GM23338 (cell line): Measurements from ENCODE around the gene TIMP3. TPM values are rescaled to one million over a fixed set of nuclear protein-coding genes. Genes with fewer than 3 reads are reported as not detected.

ENCODE experiments used
- ATAC-seq: fragments of 200-7000 bp; cut with Tn5 transposase; 3 replicates; pipeline ENCODE4 v1.9.1; 2020
- DNase-seq: peaks from one replicate; pipeline ENCODE4 v3.0.0-alpha.2; 2015; ENCODE audit warnings: low spot score
- H2AFZ ChIP-seq: fragments of 200-600 bp; sonication (generic); 2 replicates; pipeline ENCODE4 v1.8.0; 2016; ENCODE audit warnings: antibody characterized with exemption, mild to moderate bottlenecking, moderate library complexity
- H3F3A ChIP-seq: fragments of 200-600 bp; sonication (generic); replicated peaks from 2 replicates; pipeline ENCODE4 v1.8.0; 2017; ENCODE audit warnings: antibody characterized with exemption, mixed run types, low read depth
- H3K27ac ChIP-seq: fragments of 200-600 bp; sonication (generic); 2 replicates; pipeline ENCODE4 v1.6.1; 2016; ENCODE audit warnings: low read depth
- H3K27me3 ChIP-seq: fragments of 200-600 bp; sonication (generic); 2 replicates; pipeline ENCODE4 v1.8.0; 2016; ENCODE audit warnings: mild to moderate bottlenecking, mixed run types, moderate library complexity; ENCODE audit not compliant: insufficient read depth
- H3K36me3 ChIP-seq: fragments of 200-600 bp; sonication (generic); 2 replicates; pipeline ENCODE4 v1.8.0; 2016; ENCODE audit warnings: mild to moderate bottlenecking; ENCODE audit not compliant: insufficient read depth
- H3K4me1 ChIP-seq: fragments of 200-600 bp; sonication (generic); 2 replicates; pipeline ENCODE4 v1.8.0; 2016; ENCODE audit warnings: mild to moderate bottlenecking, moderate library complexity; ENCODE audit not compliant: insufficient read depth
- H3K4me2 ChIP-seq: fragments of 200-600 bp; sonication (generic); 2 replicates; pipeline ENCODE4 v1.7.1; 2017; ENCODE audit warnings: mixed run types
- H3K4me3 ChIP-seq: fragments of 200-600 bp; sonication (generic); 2 replicates; pipeline ENCODE4 v1.6.1; 2016; ENCODE audit warnings: mixed run types
- H3K79me2 ChIP-seq: fragments of 200-600 bp; sonication (generic); replicated peaks from 2 replicates; pipeline ENCODE4 v1.8.0; 2017; ENCODE audit warnings: mild to moderate bottlenecking; ENCODE audit not compliant: insufficient read depth
- H3K9me2 ChIP-seq: fragments of 200-600 bp; sonication (generic); 2 replicates; pipeline ENCODE4 v1.8.0; 2017; ENCODE audit not compliant: insufficient read depth
- H4K20me1 ChIP-seq: fragments of 200-600 bp; sonication (generic); replicated peaks from 2 replicates; pipeline ENCODE4 v1.8.0; 2017; ENCODE audit warnings: mild to moderate bottlenecking; ENCODE audit not compliant: insufficient read depth
- H3K27ac Mint-ChIP-seq: 2 replicates; pipeline ENCODE4 v1.8.0; 2020; ENCODE audit warnings: inconsistent platforms, mild to moderate bottlenecking, moderate library complexity, mixed read lengths
- H3K27me3 Mint-ChIP-seq: 3 replicates; pipeline ENCODE4 v1.8.0; 2022; ENCODE audit warnings: low read depth, mild to moderate bottlenecking, moderate library complexity, mixed read lengths, inconsistent platforms; ENCODE audit not compliant: insufficient read depth, poor library complexity
- H3K36me3 Mint-ChIP-seq: 3 replicates; pipeline ENCODE4 v1.8.0; 2021; ENCODE audit warnings: low read depth, mild to moderate bottlenecking, inconsistent platforms, moderate library complexity, mixed read lengths
- H3K4me1 Mint-ChIP-seq: 3 replicates; pipeline ENCODE4 v1.8.0; 2020; ENCODE audit warnings: mild to moderate bottlenecking, inconsistent platforms, mixed read lengths
- H3K4me3 Mint-ChIP-seq: 3 replicates; pipeline ENCODE4 v1.8.0; 2021; ENCODE audit warnings: moderate library complexity, mild to moderate bottlenecking, inconsistent platforms, mixed read lengths
- H3K9me3 Mint-ChIP-seq: 3 replicates; pipeline ENCODE4 v1.8.0; 2020; ENCODE audit warnings: moderate library complexity, mild to moderate bottlenecking, inconsistent platforms, mixed read lengths
- CREB1 ChIP-seq: fragments of 250-450 bp; sonication (Bioruptor Pico); IDR thresholded peaks from 2 replicates; pipeline ENCODE4 v1.5.0; 2020; ENCODE audit warnings: low read depth, mild to moderate bottlenecking, moderate library complexity
- EZH2phosphoT487 ChIP-seq: fragments of 200-600 bp; sonication (generic); IDR thresholded peaks from one replicate; pipeline ENCODE4 v1.8.1; 2018; ENCODE audit warnings: antibody characterized with exemption; ENCODE audit not compliant: unreplicated experiment
- JUNB ChIP-seq: IDR thresholded peaks from one replicate; pipeline ENCODE4 v1.6.1; 2016; ENCODE audit warnings: antibody characterized with exemption; ENCODE audit not compliant: unreplicated experiment
- NANOG ChIP-seq: IDR thresholded peaks from 2 replicates; pipeline ENCODE4 v1.6.1; 2016; ENCODE audit warnings: antibody characterized with exemption, borderline replicate concordance
- POLR2AphosphoS5 ChIP-seq: IDR thresholded peaks from 2 replicates; pipeline ENCODE4 v1.6.1; 2016; ENCODE audit warnings: antibody characterized with exemption, low read depth
- ZNF114 ChIP-seq: fragments of 250-450 bp; sonication (Bioruptor Pico); IDR thresholded peaks from 2 replicates; pipeline ENCODE4 v1.5.0; 2020; ENCODE audit warnings: mild to moderate bottlenecking, moderate library complexity
- ZNF331 ChIP-seq: fragments of 250-450 bp; sonication (Bioruptor Pico); IDR thresholded peaks from 2 replicates; pipeline ENCODE4 v1.5.0; 2020; ENCODE audit warnings: low read depth, mild to moderate bottlenecking, moderate library complexity
- polyA plus RNA-seq: library from polyadenylated mRNA; unstranded; fragments of >200 nt; fragmentation: Nextera tagmentation; extraction: Ambion mirVana; gene quantifications from 2 replicates; pipeline ENCODE4 v1.2.1, GENCODE V29; 2016
- total RNA-seq: library from RNA; depleted of rRNA; stranded (reverse); fragments of >200 nt; shearing (Covaris generic); gene quantifications from 2 replicates; pipeline ENCODE4 v1.2.3, GENCODE V29; 2014
- TF ChIP-seq, protein P1 (sequence below): IDR thresholded peaks from one replicate; pipeline ENCODE4 v1.6.1; 2018; ENCODE audit warnings: antibody characterized with exemption; ENCODE audit not compliant: unreplicated experiment
- TF ChIP-seq, protein P2 (sequence below), 2 experiments: fragments of 200-600 bp in 1 of 2; sonication (generic) in 1 of 2; conservative IDR thresholded peaks; 2 replicates each; pipeline versions ENCODE4 v1.5.1 to v1.6.1; 2016 to 2017; ENCODE audit warnings: antibody characterized with exemption in 2 of 2, low read depth in 2 of 2, mild to moderate bottlenecking in 2 of 2, moderate library complexity in 1 of 2
- TF ChIP-seq, protein P3 (sequence below): IDR thresholded peaks from 2 replicates; pipeline ENCODE4 v1.6.1; 2016; ENCODE audit warnings: antibody characterized with exemption
- TF ChIP-seq, protein P4 (sequence below): fragments of 250-450 bp; sonication (Bioruptor Pico); IDR thresholded peaks from 2 replicates; pipeline ENCODE4 v1.5.0; 2020; ENCODE audit warnings: mild to moderate bottlenecking, moderate library complexity

TIMP3 gene
- total and polyA plus RNA-seq, 2 experiments from 2014 or later, result 1.4 to 4.3 TPM

DNA sequence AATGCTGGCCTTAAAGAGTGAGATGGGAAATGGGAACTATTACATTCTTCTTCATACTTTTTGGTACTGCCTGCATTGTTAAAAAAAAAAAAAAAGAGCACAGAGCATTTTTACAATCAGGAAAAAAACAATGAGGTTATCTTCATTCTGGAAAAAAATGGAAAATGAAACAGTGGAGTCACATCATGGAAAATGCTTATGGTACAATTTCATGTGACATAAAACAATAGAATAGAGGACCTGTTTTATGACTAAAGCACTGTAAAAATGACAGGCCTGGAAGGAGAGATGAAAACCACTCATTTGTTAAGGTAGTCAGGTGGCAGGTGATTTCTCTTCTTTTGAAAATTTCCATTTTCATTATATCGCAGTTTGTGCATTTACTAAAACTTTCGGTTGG, 75.0 kb downstream of the TIMP3 start (continued):
- TF ChIP-seq, protein P1, sequence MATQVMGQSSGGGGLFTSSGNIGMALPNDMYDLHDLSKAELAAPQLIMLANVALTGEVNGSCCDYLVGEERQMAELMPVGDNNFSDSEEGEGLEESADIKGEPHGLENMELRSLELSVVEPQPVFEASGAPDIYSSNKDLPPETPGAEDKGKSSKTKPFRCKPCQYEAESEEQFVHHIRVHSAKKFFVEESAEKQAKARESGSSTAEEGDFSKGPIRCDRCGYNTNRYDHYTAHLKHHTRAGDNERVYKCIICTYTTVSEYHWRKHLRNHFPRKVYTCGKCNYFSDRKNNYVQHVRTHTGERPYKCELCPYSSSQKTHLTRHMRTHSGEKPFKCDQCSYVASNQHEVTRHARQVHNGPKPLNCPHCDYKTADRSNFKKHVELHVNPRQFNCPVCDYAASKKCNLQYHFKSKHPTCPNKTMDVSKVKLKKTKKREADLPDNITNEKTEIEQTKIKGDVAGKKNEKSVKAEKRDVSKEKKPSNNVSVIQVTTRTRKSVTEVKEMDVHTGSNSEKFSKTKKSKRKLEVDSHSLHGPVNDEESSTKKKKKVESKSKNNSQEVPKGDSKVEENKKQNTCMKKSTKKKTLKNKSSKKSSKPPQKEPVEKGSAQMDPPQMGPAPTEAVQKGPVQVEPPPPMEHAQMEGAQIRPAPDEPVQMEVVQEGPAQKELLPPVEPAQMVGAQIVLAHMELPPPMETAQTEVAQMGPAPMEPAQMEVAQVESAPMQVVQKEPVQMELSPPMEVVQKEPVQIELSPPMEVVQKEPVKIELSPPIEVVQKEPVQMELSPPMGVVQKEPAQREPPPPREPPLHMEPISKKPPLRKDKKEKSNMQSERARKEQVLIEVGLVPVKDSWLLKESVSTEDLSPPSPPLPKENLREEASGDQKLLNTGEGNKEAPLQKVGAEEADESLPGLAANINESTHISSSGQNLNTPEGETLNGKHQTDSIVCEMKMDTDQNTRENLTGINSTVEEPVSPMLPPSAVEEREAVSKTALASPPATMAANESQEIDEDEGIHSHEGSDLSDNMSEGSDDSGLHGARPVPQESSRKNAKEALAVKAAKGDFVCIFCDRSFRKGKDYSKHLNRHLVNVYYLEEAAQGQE, result no peak
- TF ChIP-seq POLR2AphosphoS5 (no peak), ZNF331 (no peak), JUNB (no peak)
- TF ChIP-seq, protein P2, sequence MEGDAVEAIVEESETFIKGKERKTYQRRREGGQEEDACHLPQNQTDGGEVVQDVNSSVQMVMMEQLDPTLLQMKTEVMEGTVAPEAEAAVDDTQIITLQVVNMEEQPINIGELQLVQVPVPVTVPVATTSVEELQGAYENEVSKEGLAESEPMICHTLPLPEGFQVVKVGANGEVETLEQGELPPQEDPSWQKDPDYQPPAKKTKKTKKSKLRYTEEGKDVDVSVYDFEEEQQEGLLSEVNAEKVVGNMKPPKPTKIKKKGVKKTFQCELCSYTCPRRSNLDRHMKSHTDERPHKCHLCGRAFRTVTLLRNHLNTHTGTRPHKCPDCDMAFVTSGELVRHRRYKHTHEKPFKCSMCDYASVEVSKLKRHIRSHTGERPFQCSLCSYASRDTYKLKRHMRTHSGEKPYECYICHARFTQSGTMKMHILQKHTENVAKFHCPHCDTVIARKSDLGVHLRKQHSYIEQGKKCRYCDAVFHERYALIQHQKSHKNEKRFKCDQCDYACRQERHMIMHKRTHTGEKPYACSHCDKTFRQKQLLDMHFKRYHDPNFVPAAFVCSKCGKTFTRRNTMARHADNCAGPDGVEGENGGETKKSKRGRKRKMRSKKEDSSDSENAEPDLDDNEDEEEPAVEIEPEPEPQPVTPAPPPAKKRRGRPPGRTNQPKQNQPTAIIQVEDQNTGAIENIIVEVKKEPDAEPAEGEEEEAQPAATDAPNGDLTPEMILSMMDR (conservative IDR thresholded peaks at IDR 0.05; ENCODE audit: low read depth in 2 of 2), result no peak

DNA sequence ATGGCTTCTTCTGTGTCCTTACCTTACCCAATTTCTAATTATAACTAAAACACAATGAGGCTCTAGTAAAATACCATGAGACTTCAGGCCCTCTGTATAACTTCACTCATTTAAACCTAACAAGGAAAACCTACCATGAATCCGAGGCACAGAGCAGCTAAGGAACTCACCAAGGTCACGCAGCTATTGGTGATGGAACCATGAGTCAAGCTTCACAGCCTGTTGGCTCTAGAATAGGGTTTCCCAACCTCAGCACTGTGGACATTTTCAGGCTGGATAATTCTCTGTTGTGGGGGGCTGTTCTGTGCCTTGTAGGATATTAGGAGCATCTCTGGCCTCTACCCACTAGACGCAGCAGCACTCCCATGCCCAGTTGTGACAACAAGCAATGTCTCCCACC, 75.7 kb downstream of the TIMP3 start:
- H3K27ac ChIP-seq, result no peak overlapping the region
- Mint-ChIP-seq H3K27ac (no peak overlapping the region), H3K27me3 (peaks cover 5% of the 10 kb centered on the region), H3K4me1 (peaks cover 7% of the 10 kb centered on the region; the same call in 2 of the 3 replicates), H3K36me3 (no peaks in the 10 kb centered on the region; the same call in 2 of the 3 replicates), H3K9me3 (no peaks in the 10 kb centered on the region), H3K4me3 (no peak overlapping the region)
- H3F3A ChIP-seq, result no peaks in the 10 kb centered on the region
- H4K20me1 ChIP-seq, result peaks cover 3% of the 10 kb centered on the region; the same call in 1 of the 2 replicates
- no peak for ATAC-seq
- no peak for DNase-seq
- no peaks in the 10 kb centered on the region for H3K27me3 ChIP-seq
- no peaks in the 10 kb centered on the region for H3K4me1 ChIP-seq
- no peak overlapping the region for H3K4me3 ChIP-seq
- no peaks in the 10 kb centered on the region for H3K79me2 ChIP-seq
- no peak overlapping the region for H2AFZ ChIP-seq
- H3K4me2 ChIP-seq, result no peak overlapping the region
- peaks cover 4% of the 10 kb centered on the region; the same call in 1 of the 2 replicates for H3K9me2 ChIP-seq
- no peaks in the 10 kb centered on the region for H3K36me3 ChIP-seq
- TF ChIP-seq NANOG, result no peak
- TF ChIP-seq EZH2phosphoT487, result no peak
- no peak for TF ChIP-seq CREB1 (CRISPR knock-in tag)
- no peak for TF ChIP-seq POLR2AphosphoS5
- TF ChIP-seq JUNB, result no peak
- TF ChIP-seq ZNF331, result no peak
- TF ChIP-seq, protein P3, sequence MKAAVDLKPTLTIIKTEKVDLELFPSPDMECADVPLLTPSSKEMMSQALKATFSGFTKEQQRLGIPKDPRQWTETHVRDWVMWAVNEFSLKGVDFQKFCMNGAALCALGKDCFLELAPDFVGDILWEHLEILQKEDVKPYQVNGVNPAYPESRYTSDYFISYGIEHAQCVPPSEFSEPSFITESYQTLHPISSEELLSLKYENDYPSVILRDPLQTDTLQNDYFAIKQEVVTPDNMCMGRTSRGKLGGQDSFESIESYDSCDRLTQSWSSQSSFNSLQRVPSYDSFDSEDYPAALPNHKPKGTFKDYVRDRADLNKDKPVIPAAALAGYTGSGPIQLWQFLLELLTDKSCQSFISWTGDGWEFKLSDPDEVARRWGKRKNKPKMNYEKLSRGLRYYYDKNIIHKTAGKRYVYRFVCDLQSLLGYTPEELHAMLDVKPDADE, result no peak
- no peak for TF ChIP-seq ZNF114 (CRISPR knock-in tag)
- TF ChIP-seq, protein P4, sequence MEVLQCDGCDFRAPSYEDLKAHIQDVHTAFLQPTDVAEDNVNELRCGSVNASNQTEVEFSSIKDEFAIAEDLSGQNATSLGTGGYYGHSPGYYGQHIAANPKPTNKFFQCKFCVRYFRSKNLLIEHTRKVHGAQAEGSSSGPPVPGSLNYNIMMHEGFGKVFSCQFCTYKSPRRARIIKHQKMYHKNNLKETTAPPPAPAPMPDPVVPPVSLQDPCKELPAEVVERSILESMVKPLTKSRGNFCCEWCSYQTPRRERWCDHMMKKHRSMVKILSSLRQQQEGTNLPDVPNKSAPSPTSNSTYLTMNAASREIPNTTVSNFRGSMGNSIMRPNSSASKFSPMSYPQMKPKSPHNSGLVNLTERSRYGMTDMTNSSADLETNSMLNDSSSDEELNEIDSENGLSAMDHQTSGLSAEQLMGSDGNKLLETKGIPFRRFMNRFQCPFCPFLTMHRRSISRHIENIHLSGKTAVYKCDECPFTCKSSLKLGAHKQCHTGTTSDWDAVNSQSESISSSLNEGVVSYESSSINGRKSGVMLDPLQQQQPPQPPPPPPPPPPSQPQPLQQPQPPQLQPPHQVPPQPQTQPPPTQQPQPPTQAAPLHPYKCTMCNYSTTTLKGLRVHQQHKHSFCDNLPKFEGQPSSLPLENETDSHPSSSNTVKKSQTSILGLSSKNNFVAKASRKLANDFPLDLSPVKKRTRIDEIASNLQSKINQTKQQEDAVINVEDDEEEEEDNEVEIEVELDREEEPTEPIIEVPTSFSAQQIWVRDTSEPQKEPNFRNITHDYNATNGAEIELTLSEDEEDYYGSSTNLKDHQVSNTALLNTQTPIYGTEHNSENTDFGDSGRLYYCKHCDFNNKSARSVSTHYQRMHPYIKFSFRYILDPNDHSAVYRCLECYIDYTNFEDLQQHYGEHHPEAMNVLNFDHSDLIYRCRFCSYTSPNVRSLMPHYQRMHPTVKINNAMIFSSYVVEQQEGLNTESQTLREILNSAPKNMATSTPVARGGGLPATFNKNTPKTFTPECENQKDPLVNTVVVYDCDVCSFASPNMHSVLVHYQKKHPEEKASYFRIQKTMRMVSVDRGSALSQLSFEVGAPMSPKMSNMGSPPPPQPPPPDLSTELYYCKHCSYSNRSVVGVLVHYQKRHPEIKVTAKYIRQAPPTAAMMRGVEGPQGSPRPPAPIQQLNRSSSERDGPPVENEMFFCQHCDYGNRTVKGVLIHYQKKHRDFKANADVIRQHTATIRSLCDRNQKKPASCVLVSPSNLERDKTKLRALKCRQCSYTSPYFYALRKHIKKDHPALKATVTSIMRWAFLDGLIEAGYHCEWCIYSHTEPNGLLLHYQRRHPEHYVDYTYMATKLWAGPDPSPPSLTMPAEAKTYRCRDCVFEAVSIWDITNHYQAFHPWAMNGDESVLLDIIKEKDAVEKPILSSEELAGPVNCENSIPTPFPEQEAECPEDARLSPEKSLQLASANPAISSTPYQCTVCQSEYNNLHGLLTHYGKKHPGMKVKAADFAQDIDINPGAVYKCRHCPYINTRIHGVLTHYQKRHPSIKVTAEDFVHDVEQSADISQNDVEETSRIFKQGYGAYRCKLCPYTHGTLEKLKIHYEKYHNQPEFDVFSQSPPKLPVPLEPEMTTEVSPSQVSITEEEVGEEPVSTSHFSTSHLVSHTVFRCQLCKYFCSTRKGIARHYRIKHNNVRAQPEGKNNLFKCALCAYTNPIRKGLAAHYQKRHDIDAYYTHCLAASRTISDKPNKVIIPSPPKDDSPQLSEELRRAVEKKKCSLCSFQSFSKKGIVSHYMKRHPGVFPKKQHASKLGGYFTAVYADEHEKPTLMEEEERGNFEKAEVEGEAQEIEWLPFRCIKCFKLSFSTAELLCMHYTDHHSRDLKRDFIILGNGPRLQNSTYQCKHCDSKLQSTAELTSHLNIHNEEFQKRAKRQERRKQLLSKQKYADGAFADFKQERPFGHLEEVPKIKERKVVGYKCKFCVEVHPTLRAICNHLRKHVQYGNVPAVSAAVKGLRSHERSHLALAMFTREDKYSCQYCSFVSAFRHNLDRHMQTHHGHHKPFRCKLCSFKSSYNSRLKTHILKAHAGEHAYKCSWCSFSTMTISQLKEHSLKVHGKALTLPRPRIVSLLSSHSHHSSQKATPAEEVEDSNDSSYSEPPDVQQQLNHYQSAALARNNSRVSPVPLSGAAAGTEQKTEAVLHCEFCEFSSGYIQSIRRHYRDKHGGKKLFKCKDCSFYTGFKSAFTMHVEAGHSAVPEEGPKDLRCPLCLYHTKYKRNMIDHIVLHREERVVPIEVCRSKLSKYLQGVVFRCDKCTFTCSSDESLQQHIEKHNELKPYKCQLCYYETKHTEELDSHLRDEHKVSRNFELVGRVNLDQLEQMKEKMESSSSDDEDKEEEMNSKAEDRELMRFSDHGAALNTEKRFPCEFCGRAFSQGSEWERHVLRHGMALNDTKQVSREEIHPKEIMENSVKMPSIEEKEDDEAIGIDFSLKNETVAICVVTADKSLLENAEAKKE (CRISPR knock-in tag), result no peak
